T-helper 22 cell (primary cell): Measurements from ENCODE around the gene HSPH1.
"Not testable (repeated sequence)": the region's sequence is repeated elsewhere in the genome, so short reads cannot be mapped to it uniquely, and the experiment has no call there.

Experiments
- DNase-seq: peaks from one replicate; pipeline ENCODE4 v3.0.0-alpha.2; 2020; ENCODE audit warnings: low read depth

The HSPH1 gene

DNA sequence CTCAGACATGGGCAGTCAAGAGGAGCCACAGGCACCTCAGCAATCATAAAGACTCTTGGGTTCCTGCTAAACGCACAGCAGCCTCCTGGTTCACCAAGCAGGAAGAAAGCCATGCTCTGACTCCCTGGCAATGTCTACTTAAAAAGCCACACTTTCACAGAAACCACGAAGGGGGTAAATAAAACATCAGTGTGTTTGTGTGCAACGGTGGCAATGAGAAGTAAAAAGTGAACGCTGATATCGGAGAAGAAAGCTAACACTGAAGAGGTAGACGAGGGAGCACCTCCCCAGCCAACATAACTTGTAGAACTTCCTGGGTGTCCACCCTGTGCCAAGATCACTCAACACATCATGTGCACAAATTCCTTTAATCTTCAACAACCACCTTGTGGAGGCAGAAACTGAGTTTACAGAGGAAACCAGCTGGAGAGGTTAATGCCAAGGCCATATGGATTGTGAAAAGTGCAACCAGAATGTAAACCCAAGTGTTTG lies 30.2 kb downstream of the HSPH1 start:
- no peak for DNase-seq

DNA sequence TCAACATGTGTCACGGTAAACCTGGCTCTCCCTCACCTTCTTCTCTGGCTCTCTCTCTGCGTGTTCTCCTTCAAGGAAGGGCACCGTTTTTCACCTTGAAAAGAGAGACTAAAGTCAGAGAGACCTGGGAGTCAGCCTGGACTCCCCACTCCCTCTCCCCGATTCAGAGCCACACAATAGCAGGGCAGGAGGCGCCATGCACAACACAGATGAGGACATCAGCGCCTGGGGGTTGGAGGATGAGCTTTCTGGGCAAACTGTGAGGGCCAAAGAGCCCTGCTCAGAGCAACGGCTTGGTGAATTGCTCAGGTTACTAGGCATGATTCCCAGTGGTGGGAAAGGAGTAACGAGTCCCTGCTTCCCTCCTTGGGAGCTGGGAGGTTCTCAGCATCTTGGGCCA lies 32.3 kb downstream of the HSPH1 start:
- DNase-seq: no peak

GRCh38 chr13:31124204-31124603 lies 37.5 kb downstream of the HSPH1 start:
- DNase-seq: no peak

GRCh38 chr13:31122544-31123260 lies 39.0 kb downstream of the HSPH1 start:
- DNase-seq: no peak

DNA sequence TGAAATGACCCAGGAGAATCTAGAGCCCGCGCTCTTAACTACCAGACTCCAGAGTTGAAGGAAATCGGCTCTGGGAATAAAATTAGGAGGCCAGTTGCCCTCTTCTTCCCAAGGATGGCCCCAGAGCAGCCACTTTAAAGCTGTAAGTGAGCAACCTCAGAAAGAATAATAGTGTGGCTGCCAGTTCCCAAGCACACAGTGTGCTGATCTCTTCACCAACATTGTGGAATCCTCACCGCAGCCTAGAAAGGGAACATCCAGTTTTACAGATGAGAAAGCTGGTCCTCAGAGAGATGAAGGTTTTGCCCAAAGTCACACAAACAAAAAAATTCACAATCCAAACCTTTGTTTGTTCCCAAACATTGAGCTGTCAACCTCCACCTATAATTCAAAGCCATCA lies 39.6 kb downstream of the HSPH1 start:
- DNase-seq: no peak

GRCh38 chr13:31121379-31122140 lies 40.1 kb downstream of the HSPH1 start:
- no peak for DNase-seq

DNA sequence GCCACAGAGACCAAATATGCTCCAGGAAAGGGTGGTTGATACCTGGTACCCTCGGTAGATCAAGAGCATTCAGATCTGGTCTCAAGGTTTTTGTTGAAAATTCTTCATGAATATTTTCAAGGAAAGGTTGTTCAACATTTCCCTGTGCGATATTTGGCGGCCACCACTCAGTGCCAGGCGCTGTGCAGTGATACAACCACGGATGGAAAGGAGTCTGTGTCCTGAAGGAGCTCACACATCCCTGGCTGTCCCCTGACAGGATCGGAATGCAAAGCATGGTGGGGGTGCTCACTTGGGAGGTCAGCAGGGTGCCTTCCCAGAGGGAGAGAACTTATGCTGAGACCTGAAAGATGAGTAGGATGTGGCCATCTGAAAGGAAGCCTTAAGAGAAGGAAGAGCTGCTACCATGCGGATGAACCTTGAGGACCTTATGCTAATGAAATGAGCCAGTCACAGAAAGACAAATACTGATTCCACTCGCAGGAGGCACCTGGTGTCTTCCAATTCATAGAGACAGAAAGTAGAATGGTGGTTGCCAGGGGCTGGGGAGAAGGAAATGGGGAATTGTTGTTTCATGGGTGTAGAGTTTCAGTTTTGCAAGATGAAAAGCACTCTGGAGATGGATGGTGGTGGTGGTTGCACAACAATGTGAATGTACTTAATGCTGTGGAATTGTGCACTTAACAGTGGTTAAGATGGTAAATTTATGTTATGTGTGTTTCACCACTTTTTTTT lies 41.6 kb downstream of the HSPH1 start:
- no peak for DNase-seq

DNA sequence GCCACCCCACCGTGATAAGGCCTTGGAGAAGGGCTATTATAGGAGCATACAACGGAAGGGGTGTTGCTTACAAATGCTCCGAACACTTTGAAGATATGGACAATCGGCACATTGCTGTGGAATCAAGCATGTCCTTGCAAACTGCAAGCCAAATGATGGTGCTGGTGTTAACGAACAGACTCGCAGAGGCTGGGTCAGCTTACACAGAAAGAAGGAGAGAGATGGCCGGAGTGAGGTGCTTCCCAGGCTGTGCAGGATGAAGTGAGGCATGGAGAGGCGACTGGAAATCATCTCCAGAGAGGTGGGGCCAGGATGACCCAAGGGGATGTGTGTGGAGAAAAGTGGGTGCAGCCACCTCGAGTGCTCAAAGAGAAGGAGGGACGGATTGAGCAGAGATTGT lies 42.2 kb downstream of the HSPH1 start:
- DNase-seq: no peak

- DNase-seq: no peak
These were observed 45.5 kb downstream of the HSPH1 start for GRCh38 chr13:31116224-31116623.

- DNase-seq: no peak
These were observed 46.1 kb downstream of the HSPH1 start for GRCh38 chr13:31115616-31116015.

- DNase-seq: no peak
These were observed 47.1 kb downstream of the HSPH1 start for GRCh38 chr13:31114641-31115040.

DNA sequence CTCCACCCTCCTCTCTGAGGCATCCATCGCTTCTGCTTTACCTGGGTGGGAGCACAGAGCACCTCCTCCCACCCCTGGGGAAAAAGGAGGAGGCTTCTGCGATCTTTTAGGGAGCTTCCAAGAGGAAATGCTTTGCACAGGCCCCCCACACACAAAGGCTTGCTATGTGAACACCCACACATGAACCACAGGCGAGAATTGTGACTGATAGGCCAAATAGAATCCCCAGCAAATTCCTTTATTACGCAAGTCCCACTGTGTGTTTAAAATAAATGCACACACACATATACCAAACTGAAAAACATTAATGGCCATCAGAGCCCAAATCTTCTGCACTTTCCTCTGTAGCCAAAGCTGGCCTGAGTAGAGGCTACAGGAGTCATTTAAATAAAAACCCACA lies 50.6 kb downstream of the HSPH1 start:
- DNase-seq: no peak

- no peak for DNase-seq
These were observed 51.1 kb downstream of the HSPH1 start for GRCh38 chr13:31110617-31111016.

DNA sequence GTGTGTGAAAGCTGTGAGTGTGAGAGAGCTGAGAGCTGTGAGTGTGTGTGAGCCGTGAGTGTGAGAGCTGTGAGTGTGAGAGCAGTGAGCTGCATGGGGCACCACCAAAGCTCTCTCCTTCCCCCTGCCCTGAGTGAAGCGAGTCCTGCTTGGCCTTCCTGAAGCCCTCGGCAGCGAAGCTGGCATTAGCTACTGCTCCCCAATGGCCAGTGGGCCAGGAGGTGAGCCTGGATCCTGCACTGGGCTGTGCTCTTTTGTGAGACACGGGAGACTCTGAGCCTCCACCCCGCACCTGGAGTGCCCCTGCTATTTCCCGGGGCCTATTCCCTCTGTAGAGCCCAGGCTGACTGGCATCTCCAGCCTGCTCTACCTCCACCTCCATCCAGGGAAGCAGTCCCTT lies 51.5 kb downstream of the HSPH1 start:
- DNase-seq: no peak

- no peak for DNase-seq
These were observed 54.6 kb downstream of the HSPH1 start for GRCh38 chr13:31107109-31107508.

DNA sequence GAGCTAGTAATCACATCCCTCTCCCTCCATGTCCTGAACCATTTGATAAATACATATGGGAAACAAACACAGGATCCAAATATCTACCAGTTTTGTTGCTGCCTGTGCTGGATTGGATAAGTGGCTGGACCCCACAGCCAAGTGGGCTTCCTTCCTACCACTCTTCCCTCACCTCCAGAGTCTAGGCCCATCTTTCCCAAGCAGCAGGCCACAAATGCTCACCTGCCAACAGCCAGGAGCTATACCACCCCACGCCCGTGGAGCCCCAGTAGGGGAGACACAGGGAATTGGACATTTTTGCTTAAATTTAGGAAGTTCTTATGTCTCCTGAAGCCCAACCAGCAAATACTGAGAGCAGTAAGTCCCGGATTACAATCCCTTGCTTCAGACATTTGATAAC lies 55.8 kb downstream of the HSPH1 start:
- no peak for DNase-seq

GRCh38 chr13:31105020-31105795 lies 56.5 kb downstream of the HSPH1 start:
- no peak for DNase-seq

- DNase-seq: no peak
These were observed 58.8 kb downstream of the HSPH1 start for GRCh38 chr13:31102905-31103304.

GRCh38 chr13:31101472-31102170 lies 60.1 kb downstream of the HSPH1 start:
- DNase-seq: no peak

DNA sequence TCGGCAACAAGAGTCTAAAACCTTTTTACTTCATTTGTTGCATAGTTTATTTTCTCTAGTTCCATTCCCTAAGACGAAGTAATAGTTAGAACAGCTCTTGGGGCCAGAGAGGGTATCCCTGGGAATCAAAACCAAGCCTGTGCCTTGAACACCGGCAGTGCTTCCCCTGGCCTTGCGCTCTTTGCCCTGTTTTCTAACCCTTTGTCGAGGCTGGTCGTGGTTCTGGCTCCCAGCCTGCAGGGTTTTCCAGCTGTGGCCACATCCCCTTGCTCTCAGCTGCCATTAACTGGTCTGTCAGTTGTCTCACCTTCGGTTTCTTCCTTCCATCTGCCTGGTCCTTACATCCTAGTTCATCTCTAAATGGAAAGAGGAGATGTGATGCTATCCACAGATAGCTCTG lies 61.0 kb downstream of the HSPH1 start:
- DNase-seq: no peak

- not testable (repeated sequence) for DNase-seq
These were observed 63.7 kb downstream of the HSPH1 start for GRCh38 chr13:31097911-31098434.
